GM23338 (cell line): ENCODE results near the gene PDE4D. TPM values are rescaled to one million over a fixed set of nuclear protein-coding genes. Genes with fewer than 3 reads are reported as not detected.

Source experiments
- ATAC-seq: fragments of 200-7000 bp; cut with Tn5 transposase; 3 replicates; pipeline ENCODE4 v1.9.1; 2020
- DNase-seq: peaks from one replicate; pipeline ENCODE4 v3.0.0-alpha.2; 2015; ENCODE audit warnings: low spot score
- H2AFZ ChIP-seq: fragments of 200-600 bp; sonication (generic); 2 replicates; pipeline ENCODE4 v1.8.0; 2016; ENCODE audit warnings: antibody characterized with exemption, mild to moderate bottlenecking, moderate library complexity
- H3F3A ChIP-seq: fragments of 200-600 bp; sonication (generic); replicated peaks from 2 replicates; pipeline ENCODE4 v1.8.0; 2017; ENCODE audit warnings: antibody characterized with exemption, mixed run types, low read depth
- H3K27ac ChIP-seq: fragments of 200-600 bp; sonication (generic); 2 replicates; pipeline ENCODE4 v1.6.1; 2016; ENCODE audit warnings: low read depth
- H3K27me3 ChIP-seq: fragments of 200-600 bp; sonication (generic); 2 replicates; pipeline ENCODE4 v1.8.0; 2016; ENCODE audit warnings: mild to moderate bottlenecking, mixed run types, moderate library complexity; ENCODE audit not compliant: insufficient read depth
- H3K36me3 ChIP-seq: fragments of 200-600 bp; sonication (generic); 2 replicates; pipeline ENCODE4 v1.8.0; 2016; ENCODE audit warnings: mild to moderate bottlenecking; ENCODE audit not compliant: insufficient read depth
- H3K4me1 ChIP-seq: fragments of 200-600 bp; sonication (generic); 2 replicates; pipeline ENCODE4 v1.8.0; 2016; ENCODE audit warnings: mild to moderate bottlenecking, moderate library complexity; ENCODE audit not compliant: insufficient read depth
- H3K4me2 ChIP-seq: fragments of 200-600 bp; sonication (generic); 2 replicates; pipeline ENCODE4 v1.7.1; 2017; ENCODE audit warnings: mixed run types
- H3K4me3 ChIP-seq: fragments of 200-600 bp; sonication (generic); 2 replicates; pipeline ENCODE4 v1.6.1; 2016; ENCODE audit warnings: mixed run types
- H3K79me2 ChIP-seq: fragments of 200-600 bp; sonication (generic); replicated peaks from 2 replicates; pipeline ENCODE4 v1.8.0; 2017; ENCODE audit warnings: mild to moderate bottlenecking; ENCODE audit not compliant: insufficient read depth
- H3K9me2 ChIP-seq: fragments of 200-600 bp; sonication (generic); 2 replicates; pipeline ENCODE4 v1.8.0; 2017; ENCODE audit not compliant: insufficient read depth
- H4K20me1 ChIP-seq: fragments of 200-600 bp; sonication (generic); replicated peaks from 2 replicates; pipeline ENCODE4 v1.8.0; 2017; ENCODE audit warnings: mild to moderate bottlenecking; ENCODE audit not compliant: insufficient read depth
- H3K27ac Mint-ChIP-seq: 2 replicates; pipeline ENCODE4 v1.8.0; 2020; ENCODE audit warnings: inconsistent platforms, mild to moderate bottlenecking, moderate library complexity, mixed read lengths
- H3K27me3 Mint-ChIP-seq: 3 replicates; pipeline ENCODE4 v1.8.0; 2022; ENCODE audit warnings: low read depth, mild to moderate bottlenecking, moderate library complexity, mixed read lengths, inconsistent platforms; ENCODE audit not compliant: insufficient read depth, poor library complexity
- H3K36me3 Mint-ChIP-seq: 3 replicates; pipeline ENCODE4 v1.8.0; 2021; ENCODE audit warnings: low read depth, mild to moderate bottlenecking, inconsistent platforms, moderate library complexity, mixed read lengths
- H3K4me1 Mint-ChIP-seq: 3 replicates; pipeline ENCODE4 v1.8.0; 2020; ENCODE audit warnings: mild to moderate bottlenecking, inconsistent platforms, mixed read lengths
- H3K4me3 Mint-ChIP-seq: 3 replicates; pipeline ENCODE4 v1.8.0; 2021; ENCODE audit warnings: moderate library complexity, mild to moderate bottlenecking, inconsistent platforms, mixed read lengths
- H3K9me3 Mint-ChIP-seq: 3 replicates; pipeline ENCODE4 v1.8.0; 2020; ENCODE audit warnings: moderate library complexity, mild to moderate bottlenecking, inconsistent platforms, mixed read lengths
- CREB1 ChIP-seq: fragments of 250-450 bp; sonication (Bioruptor Pico); IDR thresholded peaks from 2 replicates; pipeline ENCODE4 v1.5.0; 2020; ENCODE audit warnings: low read depth, mild to moderate bottlenecking, moderate library complexity
- CTCF ChIP-seq, 2 experiments: fragments of 200-600 bp in 1 of 2; sonication (generic) in 1 of 2; conservative IDR thresholded peaks; 2 replicates each; pipeline versions ENCODE4 v1.5.1 to v1.6.1; 2016 to 2017; ENCODE audit warnings: antibody characterized with exemption in 2 of 2, low read depth in 2 of 2, mild to moderate bottlenecking in 2 of 2, moderate library complexity in 1 of 2
- EZH2phosphoT487 ChIP-seq: fragments of 200-600 bp; sonication (generic); IDR thresholded peaks from one replicate; pipeline ENCODE4 v1.8.1; 2018; ENCODE audit warnings: antibody characterized with exemption; ENCODE audit not compliant: unreplicated experiment
- JUNB ChIP-seq: IDR thresholded peaks from one replicate; pipeline ENCODE4 v1.6.1; 2016; ENCODE audit warnings: antibody characterized with exemption; ENCODE audit not compliant: unreplicated experiment
- POLR2AphosphoS5 ChIP-seq: IDR thresholded peaks from 2 replicates; pipeline ENCODE4 v1.6.1; 2016; ENCODE audit warnings: antibody characterized with exemption, low read depth
- STAT1 ChIP-seq: IDR thresholded peaks from one replicate; pipeline ENCODE4 v1.6.1; 2016; ENCODE audit warnings: antibody characterized with exemption; ENCODE audit not compliant: unreplicated experiment
- ZNF114 ChIP-seq: fragments of 250-450 bp; sonication (Bioruptor Pico); IDR thresholded peaks from 2 replicates; pipeline ENCODE4 v1.5.0; 2020; ENCODE audit warnings: mild to moderate bottlenecking, moderate library complexity
- ZNF331 ChIP-seq: fragments of 250-450 bp; sonication (Bioruptor Pico); IDR thresholded peaks from 2 replicates; pipeline ENCODE4 v1.5.0; 2020; ENCODE audit warnings: low read depth, mild to moderate bottlenecking, moderate library complexity
- ZNF462 ChIP-seq: fragments of 250-450 bp; sonication (Bioruptor Pico); IDR thresholded peaks from 2 replicates; pipeline ENCODE4 v1.5.0; 2020; ENCODE audit warnings: mild to moderate bottlenecking, moderate library complexity
- polyA plus RNA-seq: library from polyadenylated mRNA; unstranded; fragments of >200 nt; fragmentation: Nextera tagmentation; extraction: Ambion mirVana; gene quantifications from 2 replicates; pipeline ENCODE4 v1.2.1, GENCODE V29; 2016
- total RNA-seq: library from RNA; depleted of rRNA; stranded (reverse); fragments of >200 nt; shearing (Covaris generic); gene quantifications from 2 replicates; pipeline ENCODE4 v1.2.3, GENCODE V29; 2014

Gene PDE4D
- total and polyA plus RNA-seq, 2 experiments from 2014 or later, result 2.1 to 4.7 TPM

- TF ChIP-seq ZNF462 (CRISPR knock-in tag), result no peak
These were observed 641.9 kb downstream of the PDE4D start (continued) for GRCh38 chr5:59251627-59252026.

- no peaks in the 10 kb centered on the region for H3K36me3 ChIP-seq
- no peak overlapping the region for H3K4me2 ChIP-seq
- ATAC-seq (no peak), DNase-seq (no peak)
- H3K4me1 ChIP-seq, result no peaks in the 10 kb centered on the region
- H3K9me2 ChIP-seq, result no peaks in the 10 kb centered on the region
- H3K4me3 ChIP-seq, result no peak overlapping the region
- Mint-ChIP-seq H3K36me3 (no peaks in the 10 kb centered on the region), H3K27ac (no peak overlapping the region), H3K27me3 (no peaks in the 10 kb centered on the region), H3K4me1 (no peaks in the 10 kb centered on the region), H3K4me3 (no peak overlapping the region), H3K9me3 (no peaks in the 10 kb centered on the region)
- H3K27me3 ChIP-seq, result no peaks in the 10 kb centered on the region
- no peaks in the 10 kb centered on the region for H3F3A ChIP-seq
- no peaks in the 10 kb centered on the region for H3K79me2 ChIP-seq
- no peak overlapping the region for H2AFZ ChIP-seq
- H3K27ac ChIP-seq, result no peak overlapping the region
- no peaks in the 10 kb centered on the region for H4K20me1 ChIP-seq
- TF ChIP-seq ZNF462 (CRISPR knock-in tag) (no peak), CREB1 (CRISPR knock-in tag) (no peak), ZNF331 (no peak), CTCF (conservative IDR thresholded peaks at IDR 0.05; ENCODE audit: low read depth in 2 of 2) (no peak), POLR2AphosphoS5 (no peak), EZH2phosphoT487 (no peak), ZNF114 (CRISPR knock-in tag) (no peak), STAT1 (no peak), JUNB (no peak)
These were observed 643.8 kb downstream of the PDE4D start for GRCh38 chr5:59249726-59250125.
